ENCODE results near the gene HNRNPF. TPM values are rescaled to one million over a fixed set of nuclear protein-coding genes. Genes with fewer than 3 reads are reported as not detected.

The HNRNPF gene
- total and polyA plus RNA-seq, 5 donors from 2014 or later: 143 to 350 (median 316) TPM

DNA sequence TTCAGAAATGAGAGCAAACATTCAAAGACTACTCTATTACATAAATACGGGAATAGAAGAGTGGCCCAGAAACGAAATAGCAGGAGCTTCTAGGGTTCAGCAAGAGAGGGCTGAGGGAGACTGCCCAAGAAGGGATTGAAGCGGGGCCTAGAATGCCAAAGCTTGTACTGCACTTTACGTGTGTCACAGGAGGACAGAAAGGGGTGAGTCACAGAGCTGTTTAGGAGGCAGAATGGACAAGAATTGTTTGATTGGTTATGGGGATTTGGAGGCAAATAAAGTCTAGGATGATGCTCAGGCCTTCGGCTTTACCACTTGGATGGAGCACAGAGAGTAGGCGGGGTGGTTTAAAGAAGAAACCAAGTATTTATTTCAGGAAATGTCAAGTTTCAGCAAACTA lies 48.9 kb downstream of the HNRNPF start:
- Mint-ChIP-seq H3K36me3 (no peaks in the 10 kb centered on the region), H3K4me3 (peak overlapping the region; percentile 73 to 100 (median 97)), H3K27me3 (no peaks in the 10 kb centered on the region), H3K4me1 (peaks cover 14 to 44% (median 20%) of the 10 kb centered on the region in 4 donors), H3K9me3 (no peaks in the 10 kb centered on the region), H3K27ac (peak overlapping the region; percentile 69 to 98 (median 87))
- no peak for DNase-seq
- Histone ChIP-seq H3K4me1 (ENCODE audit: control insufficient read depth, insufficient read depth, low read length, poor library complexity, severe bottlenecking) (peaks cover 25% of the 10 kb centered on the region), H3K9me3 (ENCODE audit: control insufficient read depth in 2 of 2, low read length in 2 of 2) (no peaks in the 10 kb centered on the region), H3K4me3 (ENCODE audit: low read depth, low read length) (no peak overlapping the region), H3K36me3 (ENCODE audit: control insufficient read depth, insufficient read depth, low read length) (no peaks in the 10 kb centered on the region), H3K27me3 (ENCODE audit: control insufficient read depth, insufficient read depth, low read length) (no peaks in the 10 kb centered on the region), H3K27ac (ENCODE audit: insufficient read depth, low read length, poor library complexity, severe bottlenecking) (no peak overlapping the region)
- ATAC-seq (ENCODE audit: low read depth in 2 of 2): no peak

DNA sequence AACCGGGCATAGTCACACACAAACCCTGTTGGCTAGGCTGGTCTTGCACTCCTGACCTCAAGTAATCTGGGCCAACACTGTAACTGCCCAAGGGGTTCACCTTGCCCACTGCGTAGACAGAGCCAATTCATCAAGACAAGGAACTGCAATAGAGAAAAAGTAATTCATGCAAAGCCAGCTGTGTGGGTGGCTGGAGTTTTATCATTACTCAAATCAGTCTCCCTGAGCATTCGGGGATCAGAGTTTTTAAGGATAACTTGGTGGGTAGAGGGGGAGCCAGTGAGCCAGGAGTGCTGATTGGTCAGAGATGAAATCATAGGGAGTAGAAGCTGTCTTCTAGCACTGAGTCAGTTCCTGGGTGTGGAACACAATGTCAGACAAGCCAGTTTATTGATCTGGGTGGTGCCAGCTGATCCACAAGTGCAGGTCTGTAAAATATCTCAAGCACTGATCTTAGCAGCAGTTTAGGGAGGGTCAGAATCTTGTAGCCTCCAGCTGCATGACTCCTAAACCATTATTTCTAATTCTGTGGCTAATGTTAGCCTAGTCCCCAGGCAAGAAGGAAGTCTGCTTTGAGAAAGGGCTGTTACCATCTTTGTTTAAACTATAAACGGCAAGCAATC lies 53.1 kb downstream of the HNRNPF start:
- H3K4me3 ChIP-seq (ENCODE audit: low read depth, low read length): no peak overlapping the region
- DNase-seq: peak in 1 of 3 donors; percentile 80
- H3K9me3 Mint-ChIP-seq: peaks cover 0 to 1% (median 0%) of the 10 kb centered on the region in 7 donors
- peak overlapping the region in 1 of 4 donors; percentile 73 for H3K4me3 Mint-ChIP-seq
- H3K27me3 ChIP-seq (ENCODE audit: control insufficient read depth, insufficient read depth, low read length): no peaks in the 10 kb centered on the region
- no peaks in the 10 kb centered on the region for H3K9me3 ChIP-seq (ENCODE audit: control insufficient read depth in 2 of 2, low read length in 2 of 2)
- peaks cover 7% of the 10 kb centered on the region for H3K27me3 Mint-ChIP-seq
- H3K36me3 Mint-ChIP-seq: no peaks in the 10 kb centered on the region
- H3K36me3 ChIP-seq (ENCODE audit: control insufficient read depth, insufficient read depth, low read length): no peaks in the 10 kb centered on the region
- peaks cover 9% of the 10 kb centered on the region for H3K4me1 ChIP-seq (ENCODE audit: control insufficient read depth, insufficient read depth, low read length, poor library complexity, severe bottlenecking)
- peak overlapping the region in 2 of 3 donors; percentile 24 to 83 for H3K27ac Mint-ChIP-seq
- ATAC-seq (ENCODE audit: low read depth in 2 of 2): peak in 1 of 2 donors; percentile 42
- no peak overlapping the region for H3K27ac ChIP-seq (ENCODE audit: insufficient read depth, low read length, poor library complexity, severe bottlenecking)
- peaks cover 11 to 22% (median 15%) of the 10 kb centered on the region in 4 donors for H3K4me1 Mint-ChIP-seq

DNA sequence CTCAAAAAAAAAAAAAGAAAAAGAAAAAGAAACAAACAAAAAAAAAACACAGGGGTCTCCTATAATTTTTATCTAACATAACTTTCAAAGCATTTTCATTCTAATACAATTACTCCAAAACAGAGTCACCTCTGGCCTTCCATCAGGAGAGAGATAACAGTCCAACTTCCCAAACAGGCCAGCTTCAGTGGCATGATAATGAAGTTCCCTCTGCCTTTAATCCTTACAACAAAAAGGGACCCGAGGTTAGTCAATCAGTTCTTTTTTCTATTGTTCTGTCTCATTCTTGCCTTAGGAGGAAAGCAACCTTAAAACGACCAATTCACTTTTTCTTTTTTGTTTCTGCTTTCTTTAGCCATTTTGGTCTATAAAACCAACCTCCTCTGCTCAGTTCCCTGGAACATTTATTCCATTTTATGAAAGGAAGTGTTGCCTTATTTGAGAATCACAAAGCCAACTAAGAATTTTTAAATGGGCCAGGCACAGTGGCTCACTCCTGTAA lies 54.1 kb downstream of the HNRNPF start:
- H3K36me3 ChIP-seq (ENCODE audit: control insufficient read depth, insufficient read depth, low read length): no peaks in the 10 kb centered on the region
- peaks cover 0 to 3% (median 0%) of the 10 kb centered on the region in 7 donors for H3K9me3 Mint-ChIP-seq
- peaks cover 14% of the 10 kb centered on the region for H3K27me3 Mint-ChIP-seq
- no peak overlapping the region for H3K4me3 ChIP-seq (ENCODE audit: low read depth, low read length)
- peaks cover 12% of the 10 kb centered on the region for H3K4me1 ChIP-seq (ENCODE audit: control insufficient read depth, insufficient read depth, low read length, poor library complexity, severe bottlenecking)
- peaks cover 7 to 18% (median 10%) of the 10 kb centered on the region in 4 donors for H3K4me1 Mint-ChIP-seq
- no peak overlapping the region for H3K27ac Mint-ChIP-seq
- no peaks in the 10 kb centered on the region for H3K27me3 ChIP-seq (ENCODE audit: control insufficient read depth, insufficient read depth, low read length)
- DNase-seq (no peak), ATAC-seq (ENCODE audit: low read depth in 2 of 2) (no peak)
- no peak overlapping the region for H3K4me3 Mint-ChIP-seq
- no peak overlapping the region for H3K27ac ChIP-seq (ENCODE audit: insufficient read depth, low read length, poor library complexity, severe bottlenecking)
- no peaks in the 10 kb centered on the region for H3K36me3 Mint-ChIP-seq
- H3K9me3 ChIP-seq (ENCODE audit: control insufficient read depth in 2 of 2, low read length in 2 of 2): no peaks in the 10 kb centered on the region

DNA sequence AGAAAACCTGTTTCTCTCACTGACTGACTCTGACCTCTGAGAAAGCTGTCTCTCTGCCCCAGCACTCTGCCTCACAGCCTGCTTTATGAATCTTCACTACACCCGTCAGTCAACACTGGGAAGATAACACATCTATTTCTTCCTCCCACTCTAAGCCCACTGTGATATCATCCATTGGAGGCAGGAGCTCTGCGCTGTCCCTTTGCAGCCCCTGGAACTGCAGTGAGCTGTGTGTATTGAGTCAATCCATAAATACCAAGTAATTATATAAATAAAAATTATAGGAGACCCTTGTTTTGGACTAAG lies 54.7 kb downstream of the HNRNPF start:
- H3K27ac Mint-ChIP-seq: peak overlapping the region in 1 of 3 donors; percentile 72
- no peaks in the 10 kb centered on the region for H3K36me3 ChIP-seq (ENCODE audit: control insufficient read depth, insufficient read depth, low read length)
- DNase-seq (peak in 1 of 3 donors; percentile 37), ATAC-seq (ENCODE audit: low read depth in 2 of 2) (no peak)
- peak overlapping the region in 1 of 4 donors; percentile 52 for H3K4me3 Mint-ChIP-seq
- peaks cover 0 to 3% (median 0%) of the 10 kb centered on the region in 7 donors for H3K9me3 Mint-ChIP-seq
- no peaks in the 10 kb centered on the region for H3K9me3 ChIP-seq (ENCODE audit: control insufficient read depth in 2 of 2, low read length in 2 of 2)
- no peaks in the 10 kb centered on the region for H3K36me3 Mint-ChIP-seq
- peaks cover 16% of the 10 kb centered on the region for H3K27me3 Mint-ChIP-seq
- H3K27me3 ChIP-seq (ENCODE audit: control insufficient read depth, insufficient read depth, low read length): no peaks in the 10 kb centered on the region
- H3K4me1 Mint-ChIP-seq: peaks cover 6 to 15% (median 8%) of the 10 kb centered on the region in 4 donors
- peaks cover 12% of the 10 kb centered on the region for H3K4me1 ChIP-seq (ENCODE audit: control insufficient read depth, insufficient read depth, low read length, poor library complexity, severe bottlenecking)
- no peak overlapping the region for H3K27ac ChIP-seq (ENCODE audit: insufficient read depth, low read length, poor library complexity, severe bottlenecking)
- no peak overlapping the region for H3K4me3 ChIP-seq (ENCODE audit: low read depth, low read length)

DNA sequence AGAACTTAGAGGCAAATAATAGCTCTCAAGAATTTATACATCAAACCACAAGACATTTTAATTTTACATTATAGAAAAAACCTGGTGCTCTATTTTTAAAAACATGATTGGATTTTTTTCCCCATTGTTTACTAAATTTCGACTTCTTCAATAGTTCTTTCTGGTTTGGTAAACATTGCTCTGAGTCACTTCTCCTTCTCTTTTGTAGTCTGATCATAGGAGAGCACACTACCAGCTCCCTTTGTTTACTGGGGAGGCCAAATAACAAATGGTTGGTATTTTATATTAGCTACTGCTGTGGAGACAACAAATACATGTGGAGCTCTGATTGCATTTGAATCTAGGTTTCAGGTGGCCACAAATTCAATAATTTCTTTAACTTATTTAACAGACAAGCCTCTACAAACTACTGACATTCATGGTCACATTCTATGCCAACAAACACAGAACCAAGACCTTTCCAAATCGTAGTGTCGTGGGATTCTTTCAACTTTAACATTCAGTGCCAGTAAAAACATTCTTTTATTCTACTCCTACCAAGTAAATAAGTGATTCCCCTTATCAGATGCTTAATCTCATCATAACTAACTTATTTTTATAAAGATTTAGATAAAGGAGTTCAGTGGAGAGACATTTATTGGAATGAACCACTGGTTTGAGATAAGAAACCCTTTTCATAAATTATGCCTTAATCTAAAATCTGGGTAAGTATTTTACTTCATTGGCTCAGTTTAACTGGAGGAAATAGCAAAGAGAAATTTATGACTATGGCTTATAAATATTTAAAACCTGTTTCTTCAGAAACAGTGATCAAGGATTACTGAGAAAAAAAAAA lies 55.3 kb downstream of the HNRNPF start:
- Histone ChIP-seq H3K27me3 (ENCODE audit: control insufficient read depth, insufficient read depth, low read length) (no peaks in the 10 kb centered on the region), H3K36me3 (ENCODE audit: control insufficient read depth, insufficient read depth, low read length) (no peaks in the 10 kb centered on the region), H3K4me1 (ENCODE audit: control insufficient read depth, insufficient read depth, low read length, poor library complexity, severe bottlenecking) (peaks cover 12% of the 10 kb centered on the region), H3K4me3 (ENCODE audit: low read depth, low read length) (no peak overlapping the region), H3K27ac (ENCODE audit: insufficient read depth, low read length, poor library complexity, severe bottlenecking) (no peak overlapping the region), H3K9me3 (ENCODE audit: control insufficient read depth in 2 of 2, low read length in 2 of 2) (no peaks in the 10 kb centered on the region)
- DNase-seq: no peak
- Mint-ChIP-seq H3K27me3 (peaks cover 17% of the 10 kb centered on the region), H3K4me1 (peaks cover 6 to 16% (median 9%) of the 10 kb centered on the region in 4 donors), H3K4me3 (peak overlapping the region in 1 of 4 donors; percentile 52), H3K9me3 (peaks cover 0 to 3% (median 0%) of the 10 kb centered on the region in 7 donors), H3K27ac (peak overlapping the region in 1 of 3 donors; percentile 72), H3K36me3 (no peaks in the 10 kb centered on the region)
- no peak for ATAC-seq (ENCODE audit: low read depth in 2 of 2)

DNA sequence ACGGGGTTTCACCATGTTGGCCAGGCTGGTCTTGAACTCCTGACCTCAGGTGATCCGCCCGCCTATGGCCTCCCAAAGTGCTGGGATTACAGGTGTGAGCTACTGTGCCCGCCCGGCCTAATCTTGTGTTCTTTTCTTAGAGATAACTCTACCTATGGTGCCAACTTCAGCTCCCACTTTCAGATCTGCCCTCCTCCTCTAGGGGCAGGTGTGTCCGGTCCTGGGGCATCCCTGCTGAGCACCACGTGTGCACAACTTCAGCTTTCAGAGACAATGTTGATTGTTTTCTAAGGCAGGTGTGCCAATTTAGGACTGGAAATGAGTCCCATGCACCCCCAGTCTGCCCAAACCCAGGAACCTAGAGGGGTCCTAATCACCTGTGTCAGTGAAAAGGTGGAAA lies 56.0 kb downstream of the HNRNPF start:
- Mint-ChIP-seq H3K36me3 (no peaks in the 10 kb centered on the region), H3K4me1 (peaks cover 11 to 24% (median 16%) of the 10 kb centered on the region in 4 donors), H3K9me3 (peaks cover 0 to 3% (median 0%) of the 10 kb centered on the region in 7 donors), H3K4me3 (no peak overlapping the region), H3K27me3 (peaks cover 20% of the 10 kb centered on the region), H3K27ac (no peak overlapping the region)
- DNase-seq: no peak
- Histone ChIP-seq H3K9me3 (ENCODE audit: control insufficient read depth in 2 of 2, low read length in 2 of 2) (no peaks in the 10 kb centered on the region), H3K27me3 (ENCODE audit: control insufficient read depth, insufficient read depth, low read length) (no peaks in the 10 kb centered on the region), H3K36me3 (ENCODE audit: control insufficient read depth, insufficient read depth, low read length) (no peaks in the 10 kb centered on the region), H3K4me3 (ENCODE audit: low read depth, low read length) (no peak overlapping the region), H3K4me1 (ENCODE audit: control insufficient read depth, insufficient read depth, low read length, poor library complexity, severe bottlenecking) (peaks cover 20% of the 10 kb centered on the region), H3K27ac (ENCODE audit: insufficient read depth, low read length, poor library complexity, severe bottlenecking) (no peak overlapping the region)
- ATAC-seq (ENCODE audit: low read depth in 2 of 2): no peak

DNA sequence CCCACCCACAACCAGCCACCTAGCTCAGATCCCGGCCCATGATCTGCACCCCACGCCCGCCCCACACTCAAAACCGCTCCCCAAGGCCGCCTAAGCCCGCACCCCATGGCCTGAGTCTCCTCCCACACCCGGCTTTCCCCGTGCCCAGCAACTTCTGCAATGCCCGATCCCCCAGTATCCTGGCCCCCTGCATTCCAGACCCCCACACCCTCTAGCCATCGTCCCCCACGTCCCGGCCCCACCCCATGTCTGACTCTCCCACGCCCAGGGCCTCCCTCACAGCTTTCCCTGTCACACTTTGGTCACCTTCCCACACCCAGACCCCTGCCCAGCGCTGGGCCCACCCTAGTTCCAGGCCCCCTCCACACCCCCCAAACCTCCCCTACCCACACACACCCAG lies 57.7 kb downstream of the HNRNPF start:
- Mint-ChIP-seq H3K9me3 (peaks cover 0 to 3% (median 0%) of the 10 kb centered on the region in 7 donors), H3K27me3 (peaks cover 20% of the 10 kb centered on the region), H3K4me3 (no peak overlapping the region), H3K4me1 (peaks cover 11 to 26% (median 20%) of the 10 kb centered on the region in 4 donors), H3K36me3 (no peaks in the 10 kb centered on the region), H3K27ac (no peak overlapping the region)
- Histone ChIP-seq H3K27me3 (ENCODE audit: control insufficient read depth, insufficient read depth, low read length) (no peaks in the 10 kb centered on the region), H3K36me3 (ENCODE audit: control insufficient read depth, insufficient read depth, low read length) (no peaks in the 10 kb centered on the region), H3K4me1 (ENCODE audit: control insufficient read depth, insufficient read depth, low read length, poor library complexity, severe bottlenecking) (peaks cover 21% of the 10 kb centered on the region), H3K9me3 (ENCODE audit: control insufficient read depth in 2 of 2, low read length in 2 of 2) (no peaks in the 10 kb centered on the region), H3K27ac (ENCODE audit: insufficient read depth, low read length, poor library complexity, severe bottlenecking) (no peak overlapping the region), H3K4me3 (ENCODE audit: low read depth, low read length) (no peak overlapping the region)
- DNase-seq (no peak), ATAC-seq (ENCODE audit: low read depth in 2 of 2) (no peak)

All from CD4-positive, CD25-positive, alpha-beta regulatory T cell (primary cell).